SH-SY5Y (cell line): ENCODE data around the gene TMEM87B.

Source experiments
- GATA2 ChIP-seq: IDR thresholded peaks from 2 replicates; pipeline ENCODE4 v1.6.1; 2011; ENCODE audit warnings: mild to moderate bottlenecking, low read depth, low read length
- GATA3 ChIP-seq: IDR thresholded peaks from 2 replicates; pipeline ENCODE4 v1.6.1; 2011; ENCODE audit warnings: low read depth, mild to moderate bottlenecking, low read length, moderate library complexity

DNA sequence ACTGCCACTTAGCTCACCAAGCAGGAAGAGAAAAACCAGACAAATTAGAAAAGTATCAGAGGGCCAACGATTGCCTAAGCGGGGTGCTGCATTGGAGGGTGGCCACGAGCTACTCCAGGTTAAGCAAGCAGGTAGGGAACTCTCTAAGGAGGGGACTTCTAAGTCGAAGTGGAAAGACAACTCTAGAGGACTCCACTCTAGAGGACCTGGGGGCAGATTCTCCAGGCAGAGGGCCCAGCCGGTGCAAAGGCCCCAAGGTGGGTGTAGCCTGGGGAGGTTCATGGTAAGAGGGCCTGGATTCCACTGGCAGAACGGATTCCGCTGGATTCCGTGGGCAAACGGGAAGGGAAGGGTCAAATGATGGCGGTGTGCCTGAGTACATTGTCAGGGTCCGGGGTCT lies 95.8 kb downstream of the TMEM87B start:
- TF ChIP-seq GATA2: no peak
- TF ChIP-seq GATA3: no peak
